Loucy (cell line): Measurements from ENCODE around the gene DNASE2.

Experiments used
- H2AFZ ChIP-seq: fragments of 200-600 bp; sonication (generic); 2 replicates; pipeline ENCODE4 v1.6.0; 2016; ENCODE audit warnings: antibody characterized with exemption, mild to moderate bottlenecking, low read length, moderate library complexity
- H3F3A ChIP-seq: fragments of 200-600 bp; 2 replicates; pipeline ENCODE4 v1.6.0; 2016; ENCODE audit warnings: antibody characterized with exemption, low read depth, mild to moderate bottlenecking
- H3K27me3 ChIP-seq: fragments of 200-600 bp; sonication (generic); 2 replicates; pipeline ENCODE4 v1.6.1; 2014; ENCODE audit warnings: low read length, mild to moderate bottlenecking; ENCODE audit not compliant: insufficient read depth, poor library complexity, severe bottlenecking
- H3K36me3 ChIP-seq: fragments of 200-600 bp; sonication (generic); 2 replicates; pipeline ENCODE4 v1.6.1; 2016; ENCODE audit warnings: low read length; ENCODE audit not compliant: insufficient read depth
- H3K4me1 ChIP-seq: fragments of 200-600 bp; sonication (generic); 2 replicates; pipeline ENCODE4 v1.5.1; 2014; ENCODE audit warnings: low read length, mild to moderate bottlenecking; ENCODE audit not compliant: insufficient read depth, poor library complexity, severe bottlenecking
- H3K4me2 ChIP-seq: fragments of 200-600 bp; sonication (generic); 2 replicates; pipeline ENCODE4 v1.6.0; 2014; ENCODE audit warnings: antibody characterized with exemption, low read length, low read depth, mild to moderate bottlenecking; ENCODE audit not compliant: poor library complexity, severe bottlenecking
- H3K4me3 ChIP-seq: fragments of 200-600 bp; sonication (generic); 2 replicates; pipeline ENCODE4 v1.5.1; 2014; ENCODE audit warnings: low read length, mild to moderate bottlenecking, mixed read lengths; ENCODE audit not compliant: poor library complexity, severe bottlenecking
- H3K79me2 ChIP-seq: fragments of 200-600 bp; sonication (generic); 2 replicates; pipeline ENCODE4 v1.6.1; 2014; ENCODE audit warnings: low read length; ENCODE audit not compliant: insufficient read depth
- H3K9ac ChIP-seq: fragments of 200-600 bp; sonication (generic); 2 replicates; pipeline ENCODE4 v1.6.0; 2014; ENCODE audit warnings: mild to moderate bottlenecking, low read depth, low read length, moderate library complexity; ENCODE audit not compliant: poor library complexity, severe bottlenecking
- H3K9me2 ChIP-seq: fragments of 200-600 bp; sonication (generic); replicated peaks from 2 replicates; pipeline ENCODE4 v1.6.1; 2016; ENCODE audit warnings: low read depth, low read length, mixed read lengths
- H3K9me3 ChIP-seq: fragments of 200-600 bp; sonication (generic); 2 replicates; pipeline ENCODE4 v1.6.1; 2014; ENCODE audit warnings: mild to moderate bottlenecking, antibody characterized with exemption, low read length, low read depth; ENCODE audit not compliant: insufficient read depth
- H4K20me1 ChIP-seq: fragments of 200-600 bp; sonication (generic); 2 replicates; pipeline ENCODE4 v1.6.0; 2014; ENCODE audit warnings: antibody characterized with exemption, low read length, mild to moderate bottlenecking; ENCODE audit not compliant: insufficient read depth, poor library complexity, severe bottlenecking
- EZH2phosphoT487 ChIP-seq: fragments of 200-600 bp; IDR thresholded peaks from 2 replicates; pipeline ENCODE4 v1.6.1; 2018; ENCODE audit warnings: antibody characterized with exemption, mild to moderate bottlenecking, moderate library complexity, borderline replicate concordance
- TF ChIP-seq, protein P1 (sequence below): fragments of 200-600 bp; sonication (generic); conservative IDR thresholded peaks from 2 replicates; pipeline ENCODE4 v1.5.1; 2014; ENCODE audit warnings: mild to moderate bottlenecking, antibody characterized with exemption, low read length

Gene DNASE2

DNA sequence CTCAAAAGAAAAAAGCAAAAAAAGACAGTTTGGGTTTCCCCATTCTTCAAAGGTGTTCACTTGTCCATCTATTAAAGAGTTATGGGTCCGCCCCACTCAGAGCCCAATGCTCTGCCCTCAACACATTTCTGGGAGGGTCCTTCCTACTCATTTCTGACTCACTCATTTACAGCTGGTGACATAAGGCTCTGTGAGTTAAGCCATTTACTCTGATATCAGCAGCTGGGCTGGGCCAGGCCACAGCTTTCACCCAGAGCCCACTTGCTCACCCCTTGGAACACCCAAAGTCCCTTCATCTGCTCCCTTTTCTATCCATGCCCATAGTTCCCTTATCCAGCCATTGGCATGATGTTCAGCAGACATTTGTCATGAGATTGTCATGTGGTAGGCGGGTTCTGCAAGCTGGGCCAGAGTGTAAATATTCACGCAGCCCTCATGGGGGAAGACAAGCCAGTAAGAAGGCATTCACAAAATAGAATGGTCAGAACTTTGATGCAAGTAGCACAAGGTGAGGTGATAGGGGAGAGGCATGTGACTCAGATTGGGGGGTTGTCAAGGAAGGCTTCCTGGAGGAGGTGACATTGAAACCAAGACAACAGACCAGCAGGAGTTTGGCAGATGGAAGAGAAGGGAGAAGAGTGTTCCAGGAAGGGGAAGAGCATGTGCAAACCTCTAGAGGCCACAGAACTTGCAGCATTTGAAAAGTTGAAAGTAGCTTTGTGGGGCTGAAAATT lies 37.1 kb downstream of the DNASE2 start:
- Histone ChIP-seq H3K9me2 (no peaks in the 10 kb centered on the region), H3K27me3 (no peaks in the 10 kb centered on the region), H3K36me3 (no peaks in the 10 kb centered on the region)

GRCh38 chr19:12843328-12843727 lies 37.9 kb downstream of the DNASE2 start:
- Histone ChIP-seq H3K4me2 (no peak overlapping the region), H3K9me3 (no peaks in the 10 kb centered on the region), H2AFZ (no peak overlapping the region), H3K9ac (no peak overlapping the region), H3K79me2 (peaks cover 28% of the 10 kb centered on the region), H3K9me2 (no peaks in the 10 kb centered on the region), H3K4me1 (peaks cover 10% of the 10 kb centered on the region), H3K4me3 (no peak overlapping the region), H3K36me3 (no peaks in the 10 kb centered on the region), H4K20me1 (peaks cover 33% of the 10 kb centered on the region), H3K27me3 (no peaks in the 10 kb centered on the region), H3F3A (no peaks in the 10 kb centered on the region)
- TF ChIP-seq, protein P1, sequence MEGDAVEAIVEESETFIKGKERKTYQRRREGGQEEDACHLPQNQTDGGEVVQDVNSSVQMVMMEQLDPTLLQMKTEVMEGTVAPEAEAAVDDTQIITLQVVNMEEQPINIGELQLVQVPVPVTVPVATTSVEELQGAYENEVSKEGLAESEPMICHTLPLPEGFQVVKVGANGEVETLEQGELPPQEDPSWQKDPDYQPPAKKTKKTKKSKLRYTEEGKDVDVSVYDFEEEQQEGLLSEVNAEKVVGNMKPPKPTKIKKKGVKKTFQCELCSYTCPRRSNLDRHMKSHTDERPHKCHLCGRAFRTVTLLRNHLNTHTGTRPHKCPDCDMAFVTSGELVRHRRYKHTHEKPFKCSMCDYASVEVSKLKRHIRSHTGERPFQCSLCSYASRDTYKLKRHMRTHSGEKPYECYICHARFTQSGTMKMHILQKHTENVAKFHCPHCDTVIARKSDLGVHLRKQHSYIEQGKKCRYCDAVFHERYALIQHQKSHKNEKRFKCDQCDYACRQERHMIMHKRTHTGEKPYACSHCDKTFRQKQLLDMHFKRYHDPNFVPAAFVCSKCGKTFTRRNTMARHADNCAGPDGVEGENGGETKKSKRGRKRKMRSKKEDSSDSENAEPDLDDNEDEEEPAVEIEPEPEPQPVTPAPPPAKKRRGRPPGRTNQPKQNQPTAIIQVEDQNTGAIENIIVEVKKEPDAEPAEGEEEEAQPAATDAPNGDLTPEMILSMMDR: no peak
- no peak for TF ChIP-seq EZH2phosphoT487

More for the DNA sequence above, 37.1 kb downstream of the DNASE2 start:
- no peaks in the 10 kb centered on the region for H3K9me3 ChIP-seq
- peaks cover 32% of the 10 kb centered on the region for H4K20me1 ChIP-seq
- H3F3A ChIP-seq: no peaks in the 10 kb centered on the region
- H3K4me2 ChIP-seq: no peak overlapping the region
- no peak overlapping the region for H2AFZ ChIP-seq
- TF ChIP-seq, protein P1: no peak
- no peak for TF ChIP-seq EZH2phosphoT487
- peaks cover 22% of the 10 kb centered on the region for H3K79me2 ChIP-seq
- H3K4me1 ChIP-seq: peaks cover 4% of the 10 kb centered on the region
- H3K9ac ChIP-seq: no peak overlapping the region
- no peak overlapping the region for H3K4me3 ChIP-seq

- Histone ChIP-seq H3K4me1 (peaks cover 14% of the 10 kb centered on the region), H3K79me2 (peaks cover 28% of the 10 kb centered on the region), H3K4me2 (no peak overlapping the region), H3K4me3 (no peak overlapping the region), H3F3A (no peaks in the 10 kb centered on the region), H2AFZ (no peak overlapping the region), H4K20me1 (peaks cover 33% of the 10 kb centered on the region), H3K36me3 (no peaks in the 10 kb centered on the region), H3K9me2 (no peaks in the 10 kb centered on the region), H3K9me3 (no peaks in the 10 kb centered on the region), H3K27me3 (no peaks in the 10 kb centered on the region), H3K9ac (no peak overlapping the region)
- TF ChIP-seq, protein P1: no peak
- no peak for TF ChIP-seq EZH2phosphoT487
Observed at GRCh38 chr19:12842511-12842910, 38.7 kb downstream of the DNASE2 start.
